Mammary epithelial cell (primary cell): Measurements from ENCODE around the gene SH3RF3.

Source experiments
- CTCF ChIP-seq, 2 donors: IDR thresholded peaks in 1 of 2; conservative IDR thresholded peaks in 1 of 2; 2 replicates each; pipeline ENCODE4 v1.5.1; 2011 to 2012; ENCODE audit warnings: inconsistent platforms in 2 of 2, low read length in 2 of 2, mild to moderate bottlenecking in 2 of 2, control low read depth in 1 of 2, low read depth in 1 of 2; ENCODE audit not compliant: insufficient read depth in 1 of 2; ENCODE audit errors: extremely low read depth in 1 of 2
- EZH2 ChIP-seq: IDR thresholded peaks from 2 replicates; pipeline ENCODE4 v1.6.1; 2012; ENCODE audit warnings: low read length, inconsistent platforms, borderline replicate concordance

GRCh38 chr2:109189751-109190150 lies 60.7 kb downstream of the SH3RF3 start:
- TF ChIP-seq CTCF (conservative IDR thresholded peaks at IDR 0.05 in 1 of 2, IDR thresholded peaks at IDR 0.05 in 1 of 2; ENCODE audit: extremely low read depth in 1 of 2, insufficient read depth in 1 of 2, low read depth in 1 of 2, low read length in 2 of 2) (no peak), EZH2 (no peak)
